Mucosa of rectum (tissue), 2 donors: ENCODE measurements around the gene NGDN.

Source experiments
- H3K27ac ChIP-seq, 2 donors: one replicate each; pipeline ENCODE4 v1.7.0; 2013; ENCODE audit warnings: inconsistent platforms in 2 of 2, low read depth in 2 of 2, low read length in 2 of 2
- H3K27me3 ChIP-seq, 2 donors: one replicate each; pipeline ENCODE4 v1.7.0; 2013; ENCODE audit warnings: low read length in 2 of 2; ENCODE audit not compliant: control insufficient read depth in 2 of 2, insufficient read depth in 2 of 2
- H3K36me3 ChIP-seq, 2 donors: one replicate each; pipeline ENCODE4 v1.7.0; 2013; ENCODE audit warnings: low read length in 2 of 2; ENCODE audit not compliant: control insufficient read depth in 2 of 2, insufficient read depth in 2 of 2
- H3K4me1 ChIP-seq, 2 donors: one replicate each; pipeline ENCODE4 v1.7.0; 2013; ENCODE audit warnings: low read length in 2 of 2, mild to moderate bottlenecking in 1 of 2; ENCODE audit not compliant: control insufficient read depth in 2 of 2, insufficient read depth in 2 of 2
- H3K4me3 ChIP-seq, 2 donors: one replicate each; pipeline ENCODE4 v1.7.0; 2013; ENCODE audit warnings: low read length in 2 of 2
- H3K9ac ChIP-seq, 2 donors: one replicate each; pipeline ENCODE4 v1.7.0; 2013; ENCODE audit warnings: low read length in 2 of 2, low read depth in 1 of 2, mild to moderate bottlenecking in 1 of 2
- H3K9me3 ChIP-seq, 2 donors: one replicate each; pipeline ENCODE4 v1.7.0; 2013; ENCODE audit warnings: low read length in 2 of 2; ENCODE audit not compliant: control insufficient read depth in 2 of 2
- donor health status: healthy.
- donor health status: Normal muscosa, but diverticular disease.

The NGDN gene

DNA sequence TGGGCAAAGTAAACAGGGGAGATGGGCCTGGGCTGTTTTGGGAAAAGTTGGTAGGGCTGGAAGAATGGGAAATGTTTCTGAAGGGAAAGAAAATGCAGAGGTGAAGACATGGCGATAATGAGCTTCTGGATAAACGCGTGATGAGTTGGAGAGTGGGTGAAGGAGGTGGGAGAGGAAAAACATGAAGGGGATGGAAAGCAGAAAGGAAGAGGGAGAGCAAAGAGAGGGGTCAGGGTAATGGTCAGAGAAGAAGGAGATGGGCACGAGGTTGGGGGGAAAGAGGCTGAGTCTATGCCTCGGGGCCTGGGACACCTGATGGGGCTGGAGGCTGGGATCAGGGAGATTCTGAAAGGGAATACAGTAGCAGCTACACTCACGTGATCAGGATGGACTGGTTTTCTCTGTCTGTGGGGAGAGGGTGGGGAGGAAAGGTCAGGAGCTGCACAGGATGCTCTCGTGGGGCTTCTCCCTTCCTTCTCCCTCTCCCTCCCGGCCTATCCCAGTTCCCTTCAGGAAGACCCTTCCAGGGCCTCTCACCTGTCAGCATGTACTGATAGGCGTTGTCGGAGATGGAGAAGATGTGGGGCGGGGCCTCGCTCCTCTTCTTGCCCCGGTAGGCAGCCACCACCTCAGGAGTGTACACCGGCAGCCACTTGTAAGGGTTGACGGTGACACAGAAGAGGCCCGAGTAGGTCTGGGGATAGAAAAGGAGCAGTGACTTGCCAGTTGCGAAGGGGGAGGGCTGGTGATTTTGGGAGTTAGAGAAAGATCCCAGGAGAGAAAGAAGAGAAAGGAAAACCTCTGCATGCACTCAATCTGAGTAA is 37.2 kb upstream of the NGDN start:
- no peaks in the 10 kb centered on the region for H3K36me3 ChIP-seq
- H3K27ac ChIP-seq = no peak overlapping the region
- no peak overlapping the region for H3K4me3 ChIP-seq
- no peaks in the 10 kb centered on the region for H3K4me1 ChIP-seq
- no peaks in the 10 kb centered on the region for H3K9me3 ChIP-seq
- peaks cover 0 to 4% of the 10 kb centered on the region in 2 donors for H3K27me3 ChIP-seq
- H3K9ac ChIP-seq = no peak overlapping the region

DNA sequence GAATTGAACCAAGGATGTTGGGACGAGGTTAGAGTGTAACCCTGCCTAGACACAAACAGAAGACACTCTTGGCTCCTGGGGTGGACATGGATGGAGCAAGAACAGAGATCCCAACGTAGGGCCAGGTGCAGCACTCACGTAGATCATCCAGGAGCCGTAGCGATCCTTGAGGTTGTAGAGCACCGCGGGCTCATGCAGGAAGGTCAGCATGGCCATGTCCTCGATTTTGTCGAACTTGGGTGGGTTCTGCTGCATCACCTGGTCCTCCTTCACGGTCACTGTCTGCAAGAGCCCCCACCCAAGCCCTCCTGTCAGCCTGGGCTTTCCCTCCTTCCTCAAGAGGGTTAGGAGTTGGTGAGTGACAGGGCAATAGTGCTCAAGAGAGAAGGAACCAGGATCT is 36.6 kb upstream of the NGDN start:
- no peak overlapping the region for H3K27ac ChIP-seq
- H3K9ac ChIP-seq = no peak overlapping the region
- peaks cover 0 to 1% of the 10 kb centered on the region in 2 donors for H3K27me3 ChIP-seq
- H3K4me3 ChIP-seq = no peak overlapping the region
- no peaks in the 10 kb centered on the region for H3K9me3 ChIP-seq
- no peaks in the 10 kb centered on the region for H3K4me1 ChIP-seq
- no peaks in the 10 kb centered on the region for H3K36me3 ChIP-seq

DNA sequence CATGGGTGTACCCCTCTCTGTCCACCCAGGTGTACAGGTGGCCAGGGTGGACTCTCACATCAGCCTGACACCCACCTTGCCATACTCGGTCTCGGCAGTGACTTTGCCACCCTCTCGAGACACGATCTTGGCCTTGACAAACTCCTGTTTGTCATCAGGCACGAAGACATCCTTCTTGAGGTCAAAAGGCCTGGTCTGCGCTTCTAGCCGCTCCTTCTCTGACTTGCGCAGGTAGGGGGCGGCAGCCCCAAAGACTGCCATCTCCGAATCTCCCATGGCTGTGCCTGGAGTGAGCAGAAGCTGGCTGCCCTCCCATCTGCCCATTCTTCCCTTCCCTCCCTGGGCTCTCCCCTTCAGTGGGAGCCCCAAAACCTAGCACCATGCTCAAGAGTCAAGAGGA is 36.0 kb upstream of the NGDN start:
- H3K27ac ChIP-seq = no peak overlapping the region
- H3K9ac ChIP-seq = no peak overlapping the region
- no peaks in the 10 kb centered on the region for H3K36me3 ChIP-seq
- no peaks in the 10 kb centered on the region for H3K4me1 ChIP-seq
- no peak overlapping the region for H3K4me3 ChIP-seq
- no peaks in the 10 kb centered on the region for H3K27me3 ChIP-seq
- H3K9me3 ChIP-seq = no peaks in the 10 kb centered on the region

DNA sequence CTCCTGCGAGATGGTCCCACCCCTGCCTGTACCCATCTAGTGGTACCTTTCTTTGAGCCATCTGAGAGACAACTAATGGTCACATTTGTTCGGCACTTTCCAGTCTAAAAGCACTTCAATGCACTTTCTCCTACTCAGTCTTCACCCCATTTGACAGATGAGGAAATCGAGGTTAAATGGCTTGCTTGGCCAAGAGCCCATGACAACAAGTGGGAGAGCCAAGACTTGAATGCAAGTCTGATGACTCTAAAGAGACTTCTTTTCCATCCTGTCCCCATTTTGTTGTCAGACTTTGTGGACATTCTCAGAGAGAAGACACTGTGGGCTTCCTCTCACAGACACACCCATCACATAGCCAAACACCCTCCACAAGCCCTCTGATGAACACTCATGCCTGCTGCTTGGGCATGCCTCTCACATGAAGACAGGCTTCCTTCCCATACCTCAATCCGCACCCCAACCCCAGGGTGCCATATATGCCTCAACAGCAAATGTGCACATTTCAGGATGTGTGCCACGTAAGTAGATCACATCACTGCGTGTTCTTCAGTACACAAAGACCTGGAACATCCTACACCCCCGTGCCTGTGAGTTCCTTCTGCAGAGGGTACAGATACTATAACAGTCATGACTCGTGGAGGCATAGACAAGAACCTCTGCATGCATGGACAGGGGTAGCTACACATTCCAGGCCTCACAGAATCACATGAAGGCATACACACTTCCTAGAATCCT is 34.8 kb upstream of the NGDN start:
- no peak overlapping the region for H3K9ac ChIP-seq
- H3K9me3 ChIP-seq = no peaks in the 10 kb centered on the region
- no peak overlapping the region for H3K27ac ChIP-seq
- H3K27me3 ChIP-seq = no peaks in the 10 kb centered on the region
- H3K4me1 ChIP-seq = no peaks in the 10 kb centered on the region
- no peak overlapping the region for H3K4me3 ChIP-seq
- no peaks in the 10 kb centered on the region for H3K36me3 ChIP-seq

DNA sequence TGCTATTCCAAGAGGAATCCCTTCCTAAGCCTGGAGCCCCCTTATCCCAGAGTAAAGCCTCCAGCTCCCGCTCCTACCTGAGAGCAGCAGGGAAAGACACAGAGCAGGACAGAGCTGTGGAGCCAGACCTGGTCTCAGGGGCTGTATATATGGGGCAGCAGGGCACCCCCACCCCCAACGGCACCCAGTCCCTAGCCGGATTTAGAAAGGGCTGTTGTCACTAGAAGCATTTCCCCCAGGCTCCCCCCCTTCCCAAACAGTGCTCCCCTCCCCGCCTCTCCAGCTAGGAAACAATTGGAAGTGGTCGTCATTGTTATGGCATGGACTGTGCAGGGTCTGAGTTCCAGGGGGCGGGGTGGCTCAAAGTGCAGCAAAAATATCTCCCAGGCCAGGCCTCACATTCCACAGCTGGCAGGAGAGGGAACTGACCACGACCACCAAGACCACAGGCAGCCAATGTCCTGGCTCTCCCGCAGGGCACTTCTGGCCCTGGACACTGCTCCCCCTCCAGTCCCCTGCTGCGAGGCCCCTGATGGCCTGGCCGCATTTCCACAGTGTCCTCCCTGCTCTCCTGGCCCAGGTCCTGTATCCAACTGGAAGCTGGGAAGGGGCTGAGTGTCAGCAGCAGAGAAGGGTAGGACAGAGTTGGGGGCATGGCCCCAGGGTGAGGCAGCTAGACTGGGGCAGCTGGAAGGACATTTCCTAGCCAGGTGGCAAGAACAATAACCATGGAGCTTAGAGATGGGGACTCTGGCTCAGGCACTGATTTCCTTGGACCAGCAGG is 33.8 kb upstream of the NGDN start, which contains the start of gene MYH7:
TSS of gene MYH7 (minus strand) at position 118 of the 784 bp plus-strand sequence. CDS start 1,928 bp downstream, outside the sequence.
- Histone ChIP-seq H3K4me3 (no peak within 1 kb of the TSS), H3K36me3 (no peaks in the 10 kb centered on the region), H3K27me3 (no peaks in the 10 kb centered on the region), H3K27ac (no peak within 1 kb of the TSS), H3K9me3 (no peaks in the 10 kb centered on the region), H3K9ac (no peak within 1 kb of the TSS), H3K4me1 (no peaks in the 10 kb centered on the region)

- H3K27ac ChIP-seq = no peak overlapping the region
- no peaks in the 10 kb centered on the region for H3K27me3 ChIP-seq
- no peak overlapping the region for H3K4me3 ChIP-seq
- no peak overlapping the region for H3K9ac ChIP-seq
- no peaks in the 10 kb centered on the region for H3K4me1 ChIP-seq
- H3K9me3 ChIP-seq = no peaks in the 10 kb centered on the region
- H3K36me3 ChIP-seq = no peaks in the 10 kb centered on the region
These were observed 33.0 kb upstream of the NGDN start for GRCh38 chr14:23436327-23437132.

DNA sequence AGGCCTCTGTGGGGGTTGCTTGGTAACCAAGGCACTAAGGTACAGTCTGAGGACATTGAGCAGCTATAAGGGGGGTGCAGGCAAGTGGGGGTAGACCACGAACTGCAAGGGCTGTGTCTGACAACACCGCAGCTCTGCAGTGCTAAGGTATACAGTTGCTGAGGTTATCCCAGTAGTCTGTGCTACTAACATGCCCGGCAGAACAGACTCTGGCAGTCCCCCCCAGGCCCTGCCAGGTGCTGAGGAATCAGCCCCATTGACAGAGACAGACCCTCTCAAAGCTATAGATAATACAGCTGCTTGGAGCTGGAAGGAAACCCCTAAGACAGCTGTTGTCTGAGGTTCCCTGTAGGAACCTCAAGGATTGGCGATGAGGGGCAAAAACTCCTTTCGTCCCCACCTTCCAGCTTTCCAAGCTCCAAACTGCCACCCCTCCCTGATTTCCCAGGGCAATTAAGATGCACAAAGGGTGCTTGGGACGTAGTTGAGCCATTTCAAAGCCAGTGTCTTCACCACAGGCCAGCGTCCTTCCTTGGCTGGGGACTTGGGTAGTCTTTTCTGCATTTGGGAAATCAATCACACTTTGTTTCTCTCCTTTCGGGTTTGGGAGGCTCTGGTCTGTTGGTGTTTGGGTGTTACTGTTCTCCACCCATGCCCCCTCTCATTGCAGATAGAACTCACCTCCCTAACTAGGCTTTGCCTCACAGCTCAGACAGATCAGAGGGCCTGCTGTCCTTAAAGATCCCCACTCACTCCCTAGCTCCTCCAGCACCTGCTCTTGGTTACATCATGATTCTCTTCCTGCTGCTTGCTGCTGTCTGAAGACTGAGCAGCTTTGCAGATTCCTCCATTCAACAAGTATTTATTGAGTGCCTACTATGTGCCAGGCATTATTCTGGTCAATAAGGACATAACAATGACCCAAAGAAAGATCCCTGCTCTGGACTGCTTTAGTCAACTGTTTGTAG is 32.1 kb upstream of the NGDN start:
- Histone ChIP-seq H3K4me3 (no peak overlapping the region), H3K27me3 (no peaks in the 10 kb centered on the region), H3K9ac (no peak overlapping the region), H3K36me3 (no peaks in the 10 kb centered on the region), H3K27ac (no peak overlapping the region), H3K9me3 (no peaks in the 10 kb centered on the region), H3K4me1 (no peaks in the 10 kb centered on the region)

DNA sequence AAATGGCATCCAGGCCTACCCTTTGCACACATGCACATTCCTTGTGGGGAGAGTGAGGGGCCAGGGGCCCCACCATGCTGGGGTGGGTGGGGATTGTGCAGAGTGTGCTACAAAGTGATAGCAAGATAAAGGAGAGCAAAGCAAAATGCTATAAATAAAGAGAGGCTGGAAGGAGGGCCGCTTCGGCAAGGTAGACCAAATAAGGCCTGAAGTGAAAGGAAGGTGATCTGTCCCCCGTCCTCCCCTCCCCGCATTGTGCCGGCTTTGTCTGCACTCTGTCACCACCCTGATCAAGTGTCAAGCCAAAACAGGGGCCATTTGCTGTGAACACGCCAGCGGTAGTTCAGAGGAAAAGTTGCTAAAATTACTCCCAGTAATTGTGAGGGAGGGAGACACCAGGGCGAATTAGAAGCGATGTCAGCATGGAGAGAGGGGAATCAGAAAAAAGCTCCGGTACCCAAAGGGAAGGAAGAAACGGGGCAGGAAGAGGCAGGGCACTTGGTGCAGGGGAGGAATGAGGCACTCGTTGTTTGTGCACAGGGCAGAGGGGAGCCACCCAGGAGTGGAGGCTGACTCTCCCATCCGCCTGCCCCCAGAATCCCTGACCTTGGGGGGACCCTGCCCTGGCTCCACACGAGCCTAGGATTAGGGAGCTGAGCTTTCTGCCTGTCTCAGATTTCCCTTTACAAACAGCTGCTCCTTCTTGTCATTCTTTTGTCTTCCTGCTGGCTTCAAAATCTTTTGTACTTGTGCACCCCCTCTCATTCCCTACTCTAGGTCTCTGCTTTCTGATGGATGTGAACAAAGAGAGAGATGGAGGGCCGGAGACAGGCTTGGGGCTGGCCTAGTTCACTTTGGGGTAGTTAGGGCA is 31.2 kb upstream of the NGDN start:
- Histone ChIP-seq H3K27me3 (no peaks in the 10 kb centered on the region), H3K4me3 (no peak overlapping the region), H3K36me3 (no peaks in the 10 kb centered on the region), H3K9me3 (no peaks in the 10 kb centered on the region), H3K27ac (no peak overlapping the region), H3K9ac (no peak overlapping the region), H3K4me1 (no peaks in the 10 kb centered on the region)
